DMS79 (cell line): ENCODE measurements around the gene DOK3.

Experiments
- DNase-seq: peaks from one replicate; lab custom pipeline; 2025; lab: John Stamatoyannopoulos, UW

Gene DOK3

DNA sequence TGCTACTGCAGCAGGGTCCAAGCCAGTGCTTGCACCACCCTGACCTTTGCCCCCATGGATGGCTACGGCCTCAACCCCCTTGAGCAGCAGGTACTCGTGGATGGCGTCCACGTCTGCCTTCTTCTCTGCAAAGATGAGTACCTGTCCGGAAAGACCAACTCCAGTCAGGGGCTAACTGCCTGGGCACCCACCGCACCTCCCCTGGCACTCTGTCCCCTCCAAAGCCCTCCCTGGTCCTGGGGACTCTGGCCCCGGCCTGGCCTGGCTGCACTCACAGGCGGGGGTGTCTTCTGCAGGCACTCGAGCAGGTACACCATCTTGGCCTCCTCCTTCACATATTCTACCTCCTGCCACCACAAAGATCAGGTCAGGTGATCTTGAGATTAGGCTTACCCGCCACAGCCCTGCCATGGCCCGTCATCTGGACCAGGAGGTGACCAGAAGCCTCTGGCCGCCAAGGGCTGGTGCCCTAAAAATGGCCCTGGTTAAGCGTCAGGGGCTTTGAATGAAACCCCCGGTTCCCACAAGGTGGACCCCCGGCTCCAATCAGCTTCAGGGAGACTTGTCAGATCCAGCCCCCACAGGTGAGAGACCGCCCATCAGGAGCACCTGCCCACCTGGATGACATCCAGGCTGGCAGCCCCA lies 3.2 kb upstream of the DOK3 start:
- DNase-seq = no peak

DNA sequence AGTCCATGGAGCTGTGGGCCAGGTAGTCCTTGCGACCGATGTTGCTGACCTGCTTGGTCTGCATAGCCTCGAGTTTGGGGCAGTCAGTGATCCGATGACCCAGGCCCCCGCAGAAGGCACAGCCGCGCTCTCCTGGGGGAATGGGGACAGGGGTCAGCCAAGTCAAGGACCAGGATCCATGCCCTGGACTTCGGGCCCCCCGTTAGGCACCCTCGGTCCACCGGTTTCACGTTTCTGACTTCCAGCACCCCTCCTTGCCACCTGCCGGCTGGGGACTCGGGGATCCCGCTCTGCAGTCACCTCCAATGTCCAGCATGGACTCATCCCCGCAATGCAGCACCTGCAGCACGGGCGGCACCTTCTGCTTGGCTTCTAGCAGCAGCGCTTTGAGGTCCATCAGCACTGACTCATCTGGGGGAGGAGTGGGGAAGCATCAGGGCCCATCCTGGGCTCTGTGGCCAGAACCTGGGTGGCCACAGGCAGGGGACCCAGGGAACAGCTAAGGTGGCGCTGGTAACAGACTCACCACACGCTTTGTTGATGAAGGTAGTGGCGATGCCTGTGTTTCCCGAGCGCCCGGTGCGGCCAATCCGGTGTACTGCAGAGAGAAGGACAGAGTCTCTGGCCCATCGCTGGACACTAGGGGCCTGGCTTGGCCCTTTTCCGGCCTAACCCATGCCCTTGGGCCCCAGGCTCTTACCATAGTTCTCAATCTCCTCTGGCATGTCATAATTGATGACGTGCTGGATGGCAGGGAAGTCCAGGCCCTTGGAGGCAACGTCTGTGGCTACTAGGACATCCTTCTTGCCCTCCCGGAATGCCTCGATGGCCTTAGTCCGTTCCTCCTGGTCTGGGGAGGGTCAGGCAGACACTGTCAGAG lies 2.4 kb upstream of the DOK3 start:
- DNase-seq = no peak

DNA sequence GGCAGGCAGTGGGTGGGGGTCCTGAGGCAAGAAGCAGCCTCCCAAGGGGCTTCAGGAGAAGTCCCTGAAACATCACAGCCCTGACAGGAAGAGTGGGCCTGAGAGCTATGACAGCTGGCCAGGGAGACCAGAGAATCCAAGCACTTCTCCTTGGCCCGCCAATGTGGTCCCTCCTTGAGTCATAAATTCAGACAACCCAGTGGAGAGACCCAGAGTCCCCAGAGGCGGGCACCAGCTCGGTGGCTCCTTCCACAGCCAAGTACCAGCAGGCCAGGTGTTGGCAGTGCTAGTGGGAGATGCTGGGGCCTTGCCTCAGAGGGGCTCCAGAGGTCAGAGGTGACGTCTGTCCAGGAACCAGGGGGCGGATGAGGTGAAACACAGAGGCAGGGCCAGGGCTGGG lies 1.6 kb upstream of the DOK3 start:
- DNase-seq = no peak

DNA sequence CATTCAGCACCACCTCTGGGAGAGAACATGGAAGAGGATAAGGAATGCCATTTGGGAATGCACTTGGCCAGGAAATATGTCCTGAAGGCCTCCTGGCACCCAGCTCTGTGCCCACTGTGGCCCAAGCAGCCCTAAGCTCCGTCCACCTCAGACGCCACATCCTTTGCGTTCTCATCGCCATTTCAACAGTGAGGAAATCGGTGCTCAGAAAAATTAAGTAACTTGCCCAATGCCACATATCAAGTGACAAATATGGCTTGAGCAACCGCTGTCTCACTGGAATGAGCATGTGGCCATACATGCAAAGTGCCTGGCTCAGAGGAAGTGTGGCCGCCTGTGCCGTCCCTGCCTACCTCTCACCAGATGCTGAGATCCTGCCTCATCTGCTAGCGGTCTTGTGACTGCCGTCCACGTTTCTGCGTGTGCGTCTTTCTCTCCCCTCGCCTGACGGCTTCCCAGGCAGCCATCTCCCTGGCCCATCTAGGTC lies 984 bp upstream of the DOK3 start:
- DNase-seq = no peak

DNA sequence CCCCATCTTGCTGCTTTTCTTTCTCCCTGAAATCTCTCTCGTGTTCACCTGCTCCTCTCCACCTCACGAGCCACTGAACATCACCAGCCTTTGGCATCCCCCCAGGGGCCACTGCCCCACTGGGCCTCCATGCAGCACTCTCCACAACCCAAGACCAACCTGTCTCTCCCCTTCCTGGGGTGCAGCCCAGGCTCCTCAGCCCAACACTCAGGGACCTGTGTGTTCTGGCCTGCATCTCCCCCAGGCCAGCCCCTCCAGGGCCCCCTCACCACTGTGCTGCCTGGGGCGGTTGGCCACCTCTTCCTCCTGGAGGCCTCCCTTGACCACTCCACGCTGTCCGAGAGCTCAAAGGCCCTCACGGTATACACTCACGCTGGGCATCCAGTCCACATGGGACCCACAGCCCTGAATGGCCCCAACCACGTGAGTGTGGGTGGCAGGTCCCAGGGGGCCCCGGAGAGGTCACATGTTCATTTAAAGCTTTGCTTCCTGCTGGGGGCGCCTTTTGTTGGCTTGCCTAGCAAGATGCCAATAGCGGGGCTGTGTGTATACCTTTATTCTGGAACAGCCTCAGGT lies 453 bp upstream of the DOK3 start:
- DNase-seq = no peak

DNA sequence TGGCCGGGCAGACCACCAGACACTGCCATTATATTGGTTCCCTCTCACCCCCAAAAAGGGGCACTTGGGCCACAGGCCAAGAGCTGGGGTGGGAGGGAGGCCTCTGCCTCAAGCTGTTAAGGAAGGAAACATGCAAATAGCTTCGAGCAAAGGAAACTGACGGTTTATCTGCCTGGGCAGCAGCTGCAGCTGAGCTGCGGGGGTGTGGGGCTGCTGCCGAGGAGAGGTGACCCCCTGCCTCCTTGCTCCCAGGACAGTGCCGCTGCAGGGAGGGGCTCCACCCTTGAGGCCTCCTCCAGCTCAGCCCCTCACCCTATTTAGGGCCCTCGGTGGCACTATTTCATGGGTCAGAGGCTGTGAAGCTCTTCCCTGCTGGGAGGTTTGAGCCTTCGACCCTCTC lies 789 bp downstream of the DOK3 start:
- no peak for DNase-seq

DNA sequence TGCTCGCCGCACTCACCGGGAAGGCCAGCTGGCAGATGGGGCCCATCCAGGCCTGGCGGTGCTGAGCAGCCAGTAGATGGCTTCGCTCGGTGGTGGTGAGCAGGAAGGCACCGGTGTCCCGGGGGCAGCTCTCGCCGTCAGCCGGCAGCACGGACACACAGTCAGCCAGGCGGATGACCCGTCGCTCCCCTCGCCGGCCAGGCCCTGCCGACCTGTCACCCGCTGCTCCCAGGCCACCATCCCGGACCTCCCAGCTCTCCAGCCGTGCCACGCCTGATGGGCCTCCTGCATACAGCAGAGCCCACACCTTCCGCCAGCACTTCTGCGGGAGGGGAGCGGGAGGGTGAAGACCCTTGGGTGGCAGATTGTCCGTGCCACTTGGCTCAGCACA lies 1.4 kb downstream of the DOK3 start:
- no peak for DNase-seq

DNA sequence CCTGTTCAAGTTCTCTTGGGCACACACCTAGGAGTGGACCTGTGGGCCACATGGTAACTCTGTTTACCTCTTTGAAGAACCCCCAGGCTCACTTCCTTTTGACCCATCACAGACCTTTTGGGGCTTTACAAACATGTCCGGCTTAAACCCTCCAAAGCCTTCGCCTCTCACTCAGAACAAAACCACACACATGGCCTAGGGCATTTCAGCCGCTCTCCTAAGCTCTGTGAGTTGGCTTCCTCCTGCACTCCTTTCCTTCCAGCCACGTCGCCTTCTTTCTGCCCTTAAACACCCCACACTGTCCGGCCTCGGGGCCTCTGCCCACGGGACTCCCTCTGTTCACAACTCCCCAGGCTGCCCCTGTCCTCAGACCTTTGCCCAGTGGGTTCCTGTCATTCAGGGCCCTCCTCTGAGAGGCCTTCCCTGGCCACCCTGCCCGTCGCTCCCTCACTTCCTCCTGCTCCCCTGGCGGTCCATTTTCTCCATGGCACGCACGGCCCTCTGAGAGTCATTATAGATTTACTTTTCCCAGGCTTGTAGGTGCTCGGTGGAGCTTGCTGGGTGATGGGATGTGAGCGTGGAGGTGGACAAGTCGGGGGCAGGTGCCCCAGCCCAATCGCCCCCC lies 1.9 kb downstream of the DOK3 start:
- DNase-seq = no peak

DNA sequence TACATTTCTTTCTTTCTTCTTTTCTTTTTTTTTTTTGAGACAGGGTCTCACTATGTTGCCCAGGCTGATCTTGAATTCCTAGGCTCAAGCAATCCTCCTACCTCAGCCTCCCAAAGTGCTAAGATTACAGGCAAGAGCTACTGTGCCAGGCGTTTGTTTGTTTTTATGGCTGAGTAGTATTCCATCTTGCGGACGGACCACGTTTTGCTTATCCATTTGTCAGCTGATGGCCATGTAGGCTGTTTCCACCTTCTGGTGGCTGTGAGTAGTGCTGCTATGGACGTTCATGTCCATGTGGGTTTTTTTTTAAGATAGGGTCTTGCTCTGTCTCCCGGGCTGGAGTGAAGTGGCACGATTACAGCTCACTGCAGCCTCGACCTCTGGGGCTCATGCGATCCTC lies 2.5 kb downstream of the DOK3 start:
- DNase-seq = no peak

DNA sequence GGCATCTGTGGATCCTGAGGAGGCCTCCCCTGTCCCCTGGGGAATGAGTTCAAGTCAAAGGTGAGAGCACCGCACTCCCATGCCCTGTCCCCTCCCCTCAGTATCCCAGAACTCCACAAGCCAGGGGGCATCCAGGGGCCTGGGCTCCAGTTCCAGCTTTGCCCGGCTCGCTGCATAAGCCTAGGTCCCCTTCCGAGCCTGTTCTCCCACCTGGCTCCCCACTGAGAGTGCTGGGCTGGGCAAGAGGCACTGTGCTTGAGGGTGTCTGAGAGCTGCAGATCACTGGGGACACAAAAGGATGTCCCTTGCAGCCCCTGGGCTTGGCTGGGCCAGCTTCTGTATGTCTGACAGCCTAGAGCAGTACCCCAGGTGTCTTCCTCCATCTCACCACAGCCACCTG lies 4.6 kb downstream of the DOK3 start:
- DNase-seq = no peak

DNA sequence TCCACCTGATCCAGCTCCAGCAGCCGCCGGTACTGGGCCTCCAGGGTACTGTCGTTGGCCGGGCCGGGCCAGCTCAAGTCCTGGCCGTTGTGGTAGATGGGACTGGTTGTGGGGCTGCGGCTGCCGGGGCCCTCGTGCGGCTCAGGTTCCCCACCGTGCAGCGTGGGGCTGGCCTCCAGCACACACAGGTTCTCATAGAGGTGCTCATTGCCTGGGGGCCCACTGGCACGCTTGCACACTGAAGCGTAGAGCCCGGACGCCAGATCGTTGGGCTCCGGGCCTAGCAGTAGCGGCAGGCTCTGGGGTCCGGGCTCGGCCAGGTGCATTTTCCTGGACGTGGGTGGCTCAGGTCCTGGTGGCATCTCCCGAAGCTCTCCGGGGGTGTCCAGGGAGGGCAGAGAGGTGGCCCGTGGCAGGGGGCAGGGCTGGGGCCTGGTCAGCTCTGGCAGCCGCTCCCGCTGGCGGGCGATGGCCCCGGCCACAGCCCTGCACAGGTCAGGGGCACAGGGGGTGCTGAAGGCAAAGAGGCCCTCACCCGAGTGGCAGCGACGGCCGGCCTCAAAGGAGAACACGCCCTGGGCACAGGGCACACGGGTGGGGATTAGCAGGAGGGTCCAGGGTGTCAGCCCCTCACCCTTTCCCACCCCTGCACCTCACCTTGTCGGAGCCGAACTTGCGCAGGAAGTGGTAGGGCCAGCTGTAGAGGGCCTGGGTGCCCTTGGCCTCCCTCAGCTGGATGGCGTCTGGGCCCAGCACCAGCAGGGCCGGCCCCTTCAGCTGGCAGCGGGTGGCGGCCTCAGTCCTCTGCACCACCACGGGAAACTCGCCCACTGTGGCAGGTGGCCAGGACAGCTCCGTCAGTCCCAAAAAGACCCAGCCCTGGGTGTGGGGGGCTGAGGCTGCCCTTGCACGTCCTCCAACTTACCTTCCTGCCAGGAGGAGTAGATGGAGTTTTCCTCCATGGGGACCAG lies 5.3 kb downstream of the DOK3 start:
- DNase-seq = no peak

DNA sequence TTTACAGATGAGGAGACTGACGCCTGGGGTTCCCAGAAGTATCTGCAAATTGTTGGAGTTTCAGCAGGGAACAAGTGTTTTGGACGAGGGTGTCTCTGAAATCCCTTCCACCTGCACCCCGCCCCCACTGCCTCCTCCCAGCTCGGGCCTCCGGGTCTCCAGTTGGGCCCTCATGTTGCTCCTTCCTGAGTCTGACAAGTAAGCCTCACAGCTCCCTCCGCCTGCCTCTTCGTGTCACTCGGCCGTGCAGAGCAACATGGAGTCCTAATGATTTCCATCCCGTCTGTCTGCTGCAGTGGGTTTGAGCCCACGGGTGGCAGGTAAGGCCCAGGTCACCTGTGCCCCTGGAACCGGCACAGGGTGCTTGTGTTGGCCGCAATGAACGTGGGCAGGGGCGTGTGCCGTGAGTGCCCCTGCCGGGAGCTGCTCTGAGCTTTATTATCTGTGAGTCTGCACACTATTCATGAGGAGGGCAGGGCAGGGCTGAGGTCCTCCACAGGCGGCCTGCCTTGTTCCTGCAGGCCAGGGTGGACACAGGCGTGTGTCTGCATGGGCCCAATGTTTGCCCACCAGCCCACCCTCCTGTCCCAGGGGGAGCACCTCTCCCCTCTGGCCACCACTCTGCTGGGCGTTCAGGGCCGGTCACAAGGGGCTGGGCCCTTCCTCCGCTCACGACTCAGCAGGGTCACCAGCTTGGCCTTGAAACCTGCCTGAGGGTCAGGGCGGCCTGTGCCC lies 6.1 kb downstream of the DOK3 start:
- no peak for DNase-seq

DNA sequence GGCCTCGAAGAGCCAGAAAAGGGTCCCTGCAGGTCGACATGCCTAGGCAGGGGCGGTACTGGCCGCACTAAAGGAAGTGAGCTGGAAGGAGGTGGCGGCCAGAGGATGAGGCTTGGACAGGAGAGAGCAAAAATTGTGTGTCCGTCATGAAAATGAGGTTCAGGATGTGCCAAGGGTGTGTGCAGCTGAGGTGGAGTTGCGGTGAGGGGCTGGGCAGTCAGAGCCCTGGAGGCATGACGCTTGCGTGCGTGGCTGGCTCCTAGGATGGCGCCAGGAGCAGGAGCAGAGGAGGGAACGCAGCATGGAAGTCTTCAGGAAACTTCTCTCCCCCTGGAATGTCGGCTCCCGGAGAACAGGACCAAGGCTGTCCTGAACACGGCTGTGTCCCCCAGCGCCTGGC lies 6.7 kb downstream of the DOK3 start:
- no peak for DNase-seq

DNA sequence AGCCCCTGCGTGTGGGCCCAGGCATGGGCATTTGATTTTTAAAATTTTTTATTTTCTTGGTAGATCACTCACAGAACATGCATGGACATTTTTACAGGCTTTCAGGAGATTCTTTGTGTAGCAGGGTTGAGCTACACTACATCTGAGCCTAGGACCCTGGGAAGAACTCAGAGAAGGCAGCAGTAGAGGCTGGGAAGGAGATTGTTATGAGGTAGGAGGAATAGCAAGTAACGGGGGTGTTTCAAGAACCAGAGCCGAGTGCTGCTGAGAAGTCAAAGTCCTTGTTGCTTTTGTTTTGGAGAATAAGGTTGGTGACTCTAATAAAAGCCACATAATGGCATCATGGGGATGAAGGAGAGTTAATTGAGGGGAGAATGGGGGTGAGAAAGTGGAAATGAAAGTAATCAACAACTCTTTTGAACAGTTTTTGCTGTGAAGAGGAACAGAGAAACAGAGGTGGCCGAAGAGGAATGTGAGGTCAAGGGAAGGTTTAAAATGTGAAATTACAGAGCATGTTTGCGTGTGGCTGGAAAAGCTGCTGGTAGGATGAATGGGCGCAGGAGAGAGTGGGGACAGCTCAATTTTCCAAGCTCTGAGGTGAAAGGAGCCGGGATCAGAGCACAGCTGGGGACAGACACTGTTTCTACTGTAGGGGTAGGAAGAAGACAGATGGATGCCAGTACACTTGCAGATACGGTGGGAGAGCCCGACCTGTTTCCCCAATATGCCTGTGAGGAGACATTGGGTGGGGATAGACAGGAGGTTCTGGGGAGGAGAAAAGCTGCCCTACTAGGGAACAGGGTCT lies 7.5 kb downstream of the DOK3 start:
- DNase-seq = no peak

DNA sequence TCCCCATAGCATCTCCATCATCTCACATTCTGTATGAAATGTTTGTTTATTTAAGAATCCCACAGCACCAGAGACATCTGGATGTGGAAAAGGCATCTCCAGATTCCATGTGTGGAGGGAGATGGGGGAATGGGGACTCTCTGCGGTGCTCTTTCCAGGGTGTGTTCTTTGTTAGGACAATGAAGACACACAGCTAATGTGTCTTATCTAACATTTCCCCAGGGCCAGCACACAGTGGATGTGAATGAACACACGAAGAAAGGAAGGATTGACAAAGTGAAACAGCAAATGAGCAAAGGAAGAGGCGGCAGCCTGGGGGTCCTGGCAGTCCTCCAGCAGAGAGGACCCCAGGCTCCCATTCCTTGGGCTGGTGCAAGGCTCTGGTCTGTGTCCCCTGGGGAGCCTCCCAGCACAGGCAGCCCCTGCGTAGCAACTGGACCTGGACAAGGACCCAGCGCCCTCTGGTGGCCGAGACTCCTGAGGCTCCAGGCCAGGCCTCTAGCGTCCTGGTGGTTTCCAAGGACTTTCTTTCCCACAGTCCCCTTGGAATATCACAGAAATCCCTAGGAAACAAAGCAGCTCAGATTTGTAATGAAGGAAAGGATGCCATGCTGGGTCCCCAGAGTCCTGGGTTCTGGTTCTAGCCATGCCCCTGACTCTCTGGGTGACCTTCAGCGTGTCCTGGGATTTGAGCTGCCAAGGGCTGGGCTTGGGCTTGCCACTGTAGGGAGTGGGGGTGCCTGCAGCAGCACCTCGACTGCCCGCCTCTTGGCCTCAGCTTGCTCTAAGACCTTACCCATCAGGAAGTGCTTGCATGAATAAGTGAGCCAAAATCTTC lies 8.7 kb downstream of the DOK3 start:
- no peak for DNase-seq

DNA sequence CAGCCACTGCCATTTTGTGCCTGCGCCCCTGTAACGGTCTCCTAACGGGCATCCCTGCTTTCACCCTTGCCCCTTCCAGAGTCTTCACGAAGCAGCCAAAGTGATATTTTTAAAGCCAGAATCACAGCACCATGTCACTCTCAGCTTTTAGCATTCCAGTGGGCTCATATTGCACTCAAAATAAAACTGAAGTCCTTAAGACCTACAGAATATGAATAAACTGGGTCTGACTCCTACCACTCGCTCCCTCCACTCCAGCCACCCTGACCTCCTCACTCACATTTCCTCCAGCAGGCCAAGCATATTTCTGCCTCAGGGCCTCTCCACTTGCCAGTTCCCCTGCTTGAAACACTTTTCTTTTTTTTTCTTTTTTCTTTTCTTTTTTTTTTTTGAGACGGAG lies 9.8 kb downstream of the DOK3 start:
- DNase-seq = no peak

DNA sequence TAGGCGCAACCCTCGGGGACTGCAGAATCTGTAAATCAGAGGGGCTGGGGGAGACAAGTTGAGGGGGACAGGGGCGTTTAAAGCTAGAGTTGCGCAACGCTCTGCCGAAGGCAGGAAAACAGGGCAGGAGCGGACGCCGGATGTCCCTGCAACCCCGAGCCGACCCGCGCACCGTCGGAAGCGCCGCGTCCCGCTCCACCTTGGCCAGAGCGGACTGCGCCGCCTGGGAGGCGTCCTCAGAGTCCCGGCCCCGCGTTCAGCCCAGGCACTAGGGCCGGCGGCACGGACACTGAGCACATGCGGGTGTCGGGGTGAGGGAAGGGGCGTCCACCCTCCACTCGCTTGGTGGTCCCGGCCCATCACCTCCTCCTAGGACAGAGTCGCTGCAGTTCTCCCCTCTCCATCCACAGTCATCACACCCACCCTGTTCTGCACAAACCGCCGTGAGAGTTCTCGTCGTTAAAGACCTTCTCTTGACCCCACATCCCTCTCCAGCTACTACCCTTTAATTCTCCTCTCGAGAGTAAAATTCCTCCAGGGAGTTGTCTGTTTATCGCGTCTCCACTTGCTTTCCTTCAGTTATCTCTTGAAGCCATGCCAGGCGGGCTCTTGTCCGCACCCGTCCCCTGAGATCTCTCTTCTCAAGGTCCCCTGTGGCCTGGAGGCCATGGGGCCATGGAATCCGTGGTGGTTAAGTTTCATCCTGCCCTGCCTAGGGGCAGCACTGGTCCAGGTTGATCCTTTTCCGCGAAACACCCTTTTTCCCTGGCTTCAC lies 11.4 kb downstream of the DOK3 start:
- no peak for DNase-seq

DNA sequence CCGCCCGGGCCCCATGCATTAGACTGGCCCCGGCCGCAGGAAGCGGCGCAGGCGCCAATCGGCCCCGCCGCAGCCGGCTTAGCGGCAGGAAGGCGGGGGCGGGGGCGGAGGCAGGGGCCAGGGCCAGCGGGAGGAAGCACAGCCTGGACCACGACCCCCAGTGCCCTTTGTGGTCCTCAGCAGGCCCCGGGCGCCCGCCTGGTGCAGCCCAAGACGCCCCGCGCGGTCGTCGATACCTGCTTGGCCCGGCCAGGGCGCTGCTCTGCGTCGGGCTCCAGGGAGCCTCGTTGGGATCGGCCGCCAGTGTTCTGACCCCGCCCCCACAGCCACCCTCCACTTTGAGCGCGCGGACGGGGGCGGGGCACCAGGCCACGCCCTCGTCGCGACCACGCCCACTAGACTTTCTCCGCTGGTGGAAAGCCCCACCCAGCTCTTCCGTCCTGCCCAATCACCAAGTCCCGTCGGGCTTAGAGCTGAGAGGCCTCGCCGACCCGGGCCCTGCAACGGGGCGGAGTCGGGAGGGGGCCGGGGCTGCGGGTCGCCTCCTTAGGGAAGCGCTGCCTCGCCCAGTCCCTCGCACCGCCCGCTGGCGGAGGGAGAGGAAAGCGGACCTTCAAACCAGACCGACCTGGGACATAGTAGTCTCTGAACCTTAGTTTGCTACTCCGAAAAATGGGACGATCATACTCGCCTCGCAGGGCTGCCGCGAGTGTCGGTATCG lies 12.2 kb downstream of the DOK3 start, which contains the start of gene PDLIM7:
TSS of gene PDLIM7 (minus strand) at position 313 of the 721 bp plus-strand sequence. CDS start 1,092 bp downstream, outside the sequence.
- DNase-seq = peak; percentile 60
